ENCODE data around the gene IL3. TPM values are rescaled to one million over a fixed set of nuclear protein-coding genes. Genes with fewer than 3 reads are reported as not detected.

Gene IL3
- total RNA-seq, 6 donors from 2014 or later: not detected

DNA sequence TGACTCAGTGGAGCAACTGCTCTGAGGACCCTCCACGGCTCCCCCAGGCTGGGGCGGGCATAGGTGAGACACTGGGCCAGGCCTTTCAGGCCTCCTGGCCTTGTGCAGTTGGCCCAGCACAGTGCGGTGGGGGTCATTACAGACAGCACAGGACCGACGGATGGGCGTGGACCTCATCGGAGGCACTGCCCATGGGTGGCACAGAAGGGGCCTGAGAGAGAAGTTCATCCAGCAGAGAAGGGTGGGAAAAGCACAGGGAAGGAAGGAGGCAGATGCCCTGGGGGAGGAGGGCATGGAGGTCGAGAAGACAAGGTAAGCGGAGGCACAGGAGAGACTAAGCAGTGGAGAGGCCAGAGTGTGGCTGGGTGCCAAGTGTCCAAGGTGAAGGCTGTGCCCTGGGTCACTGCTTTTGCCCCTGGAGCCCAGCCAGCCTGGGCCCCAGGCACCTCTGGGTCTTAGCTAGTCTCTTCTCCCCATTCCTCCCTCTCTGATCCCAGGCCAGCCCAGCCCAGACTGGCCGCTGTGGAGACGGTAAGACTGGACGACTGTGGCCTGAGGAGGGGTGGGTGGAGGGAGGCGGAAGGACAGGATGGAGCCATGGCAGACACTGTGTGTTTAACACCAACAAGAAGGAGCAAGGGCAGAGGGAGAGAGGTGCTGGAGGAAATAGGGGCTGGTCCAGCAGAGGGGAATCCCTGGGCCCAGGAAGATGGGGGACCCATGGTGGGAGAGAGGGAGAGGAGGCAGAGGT, 5.7 kb downstream of the IL3 start:
- 92 to 95% methylated on average over 11 to 12 of the region's 13 CpGs for WGBS, 2 donors
- Histone ChIP-seq H3K9me3 (no peaks in the 10 kb centered on the region), H3K4me1 (peaks cover 0 to 4% (median 0%) of the 10 kb centered on the region in 4 donors), H3K27me3 (no peaks in the 10 kb centered on the region), H3K4me3 (no peak overlapping the region), H3K36me3 (no peaks in the 10 kb centered on the region), H3K27ac (no peak overlapping the region)
- no peak for ATAC-seq (ENCODE audit: low FRiP score in 2 of 2)
- TF ChIP-seq POLR2A (IDR thresholded peaks at IDR 0.05) (no peak), CTCF (IDR thresholded peaks at IDR 0.05) (no peak), POLR2AphosphoS5 (IDR thresholded peaks at IDR 0.05) (no peak), EP300 (IDR thresholded peaks at IDR 0.05) (no peak)
- DNase-seq: no peak

GRCh38 chr5:132066871-132067270, 6.4 kb downstream of the IL3 start:
- TF ChIP-seq EP300 (IDR thresholded peaks at IDR 0.05) (no peak), POLR2A (IDR thresholded peaks at IDR 0.05) (no peak), CTCF (IDR thresholded peaks at IDR 0.05) (no peak), POLR2AphosphoS5 (IDR thresholded peaks at IDR 0.05) (no peak)
- ATAC-seq (ENCODE audit: low FRiP score in 2 of 2) (no peak), DNase-seq (no peak)
- Histone ChIP-seq H3K4me1 (peaks cover 0 to 4% (median 0%) of the 10 kb centered on the region in 4 donors), H3K27me3 (no peaks in the 10 kb centered on the region), H3K27ac (no peak overlapping the region), H3K9me3 (no peaks in the 10 kb centered on the region), H3K36me3 (no peaks in the 10 kb centered on the region), H3K4me3 (no peak overlapping the region)
- WGBS, 2 donors: 97 to 98% methylated on average over 4 of the region's 4 CpGs

GRCh38 chr5:132067451-132067850, 7.0 kb downstream of the IL3 start:
- no peaks in the 10 kb centered on the region for H3K36me3 ChIP-seq
- peak in 1 of 2 donors; percentile 63 for DNase-seq
- no peak overlapping the region for H3K4me3 ChIP-seq
- no peaks in the 10 kb centered on the region for H3K9me3 ChIP-seq
- no peak for ATAC-seq (ENCODE audit: low FRiP score in 2 of 2)
- 91 to 94% methylated on average over 9 to 11 of the region's 11 CpGs for WGBS, 2 donors
- TF ChIP-seq POLR2AphosphoS5 (IDR thresholded peaks at IDR 0.05) (no peak), EP300 (IDR thresholded peaks at IDR 0.05) (no peak), CTCF (IDR thresholded peaks at IDR 0.05) (no peak), POLR2A (IDR thresholded peaks at IDR 0.05) (no peak)
- no peaks in the 10 kb centered on the region for H3K27me3 ChIP-seq
- no peak overlapping the region for H3K27ac ChIP-seq
- peaks cover 0 to 9% (median 1%) of the 10 kb centered on the region in 4 donors for H3K4me1 ChIP-seq

DNA sequence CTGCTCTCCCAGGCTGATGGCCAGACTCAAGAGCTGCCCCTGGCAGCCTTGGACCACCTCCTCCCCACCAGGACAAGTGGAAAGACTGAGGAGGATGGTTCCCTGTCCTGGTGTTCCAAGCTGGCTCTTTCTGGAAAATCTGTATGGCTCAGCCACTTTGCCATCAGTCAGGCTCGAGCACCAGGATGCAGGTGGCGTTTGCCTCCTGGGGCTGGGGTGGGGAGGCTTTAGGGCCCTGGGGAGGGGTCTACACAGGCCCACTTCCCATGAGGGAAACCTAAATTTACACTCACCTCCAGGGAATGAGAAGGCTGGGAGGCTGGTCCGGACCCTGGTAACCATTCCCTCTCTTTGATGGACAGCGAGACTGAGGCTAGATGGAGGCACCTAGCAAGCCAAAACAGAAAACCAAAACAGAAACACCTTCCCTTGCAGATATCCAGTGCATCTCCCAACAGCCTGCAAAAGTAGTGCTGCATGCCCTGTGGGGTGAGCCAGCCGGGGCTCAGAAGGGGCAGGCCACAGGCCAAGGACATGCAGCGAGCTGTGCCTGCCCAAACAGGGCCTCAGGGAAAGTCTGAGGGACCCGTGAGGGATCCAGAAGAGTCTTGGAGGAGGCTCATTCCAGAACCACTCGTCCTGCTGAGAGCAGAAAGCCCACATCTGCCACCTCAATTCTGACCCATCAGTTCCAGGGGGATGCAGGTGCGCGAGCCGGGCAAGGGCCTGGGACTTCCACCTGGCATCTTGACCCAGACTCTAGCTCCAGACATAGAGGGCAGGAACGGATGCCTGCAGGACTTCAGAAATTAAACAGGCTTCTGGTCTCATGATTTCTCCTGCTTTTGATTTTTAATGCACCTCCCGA, 7.7 kb downstream of the IL3 start:
- ATAC-seq (ENCODE audit: low FRiP score in 2 of 2): no peak
- WGBS, 2 donors: 88 to 95% methylated on average over 13 of the region's 13 CpGs
- Histone ChIP-seq H3K27me3 (no peaks in the 10 kb centered on the region), H3K36me3 (no peaks in the 10 kb centered on the region), H3K4me3 (no peak overlapping the region), H3K4me1 (peaks cover 0 to 14% (median 7%) of the 10 kb centered on the region in 4 donors), H3K27ac (no peak overlapping the region), H3K9me3 (no peaks in the 10 kb centered on the region)
- TF ChIP-seq POLR2A (IDR thresholded peaks at IDR 0.05): no peak
- no peak for TF ChIP-seq EP300 (IDR thresholded peaks at IDR 0.05)
- no peak for TF ChIP-seq CTCF (IDR thresholded peaks at IDR 0.05)
- no peak for TF ChIP-seq POLR2AphosphoS5 (IDR thresholded peaks at IDR 0.05)
- no peak for DNase-seq
